ENCODE measurements around the gene LPCAT2.

GRCh38 chr16:55497558-55497957 lies 11.3 kb upstream of the LPCAT2 start:
- no peak for TF ChIP-seq HNF4A (conservative IDR thresholded peaks at IDR 0.05)
- TF ChIP-seq CTCF (IDR thresholded peaks at IDR 0.05; ENCODE audit: low read depth, low read length, missing input control), result no peak
- no peak for TF ChIP-seq ZBTB33 (IDR thresholded peaks at IDR 0.05)
- no peak for TF ChIP-seq EGR1 (IDR thresholded peaks at IDR 0.05; ENCODE audit: low read depth in 2 of 2)
- no peak for TF ChIP-seq MAX (IDR thresholded peaks at IDR 0.05)
- TF ChIP-seq RXRA (IDR thresholded peaks at IDR 0.05), result no peak
- TF ChIP-seq ATF3 (IDR thresholded peaks at IDR 0.05), result no peak
- TF ChIP-seq FOXA1 (IDR thresholded peaks at IDR 0.05), result no peak
- TF ChIP-seq RAD21 (IDR thresholded peaks at IDR 0.05), result no peak
- TF ChIP-seq HNF4G (IDR thresholded peaks at IDR 0.05), result no peak
- TF ChIP-seq REST (IDR thresholded peaks at IDR 0.05), result no peak

All from liver (tissue), 3 donors.